Subcutaneous abdominal adipose tissue (tissue), 5 donors: ENCODE data around the gene MAP6.

Source experiments
- H3K27ac ChIP-seq: one replicate; pipeline ENCODE4 v1.7.0; 2013; ENCODE audit warnings: low read depth, mild to moderate bottlenecking, inconsistent platforms, low read length, moderate library complexity
- H3K27me3 ChIP-seq, 5 donors: one replicate each; pipeline ENCODE4 v1.7.0; 2013; ENCODE audit warnings: low read length in 5 of 5, inconsistent platforms in 1 of 5; ENCODE audit not compliant: control insufficient read depth in 5 of 5, insufficient read depth in 4 of 5
- H3K36me3 ChIP-seq, 5 donors: one replicate each; pipeline ENCODE4 v1.7.0; 2013; ENCODE audit warnings: low read length in 5 of 5; ENCODE audit not compliant: control insufficient read depth in 5 of 5, insufficient read depth in 5 of 5
- H3K4me1 ChIP-seq, 5 donors: one replicate each; pipeline ENCODE4 v1.7.0; 2013; ENCODE audit warnings: low read length in 5 of 5, mild to moderate bottlenecking in 3 of 5, moderate library complexity in 1 of 5; ENCODE audit not compliant: control insufficient read depth in 5 of 5, insufficient read depth in 5 of 5
- H3K4me3 ChIP-seq, 5 donors: one replicate each; pipeline ENCODE4 v1.7.0; 2013; ENCODE audit warnings: low read length in 5 of 5, low read depth in 1 of 5
- H3K9ac ChIP-seq, 5 donors: one replicate each; pipeline ENCODE4 v1.7.0; 2013; ENCODE audit warnings: low read length in 5 of 5, mild to moderate bottlenecking in 4 of 5, moderate library complexity in 3 of 5
- H3K9me3 ChIP-seq, 5 donors: one replicate each; pipeline ENCODE4 v1.7.0; 2013; ENCODE audit warnings: low read length in 5 of 5; ENCODE audit not compliant: control insufficient read depth in 5 of 5
- donor health status: healthy.
- donor health status: healthy.
- donor health status: healthy.
- donor health status: healthy.
- donor health status: healthy.

Gene MAP6

GRCh38 chr11:75576499-75576918 is 92.3 kb downstream of the MAP6 start:
- Histone ChIP-seq H3K9me3 (no peaks in the 10 kb centered on the region), H3K27ac (no peak overlapping the region), H3K9ac (no peak overlapping the region), H3K4me1 (peaks cover 2 to 29% (median 19%) of the 10 kb centered on the region in 5 donors), H3K36me3 (peaks cover 0 to 33% (median 25%) of the 10 kb centered on the region in 5 donors), H3K4me3 (no peak overlapping the region), H3K27me3 (no peaks in the 10 kb centered on the region)

- no peak overlapping the region for H3K4me3 ChIP-seq
- peaks cover 2 to 38% (median 30%) of the 10 kb centered on the region in 5 donors for H3K36me3 ChIP-seq
- no peaks in the 10 kb centered on the region for H3K27me3 ChIP-seq
- no peak overlapping the region for H3K27ac ChIP-seq
- H3K9me3 ChIP-seq: no peaks in the 10 kb centered on the region
- H3K4me1 ChIP-seq: peaks cover 3 to 34% (median 22%) of the 10 kb centered on the region in 5 donors
- no peak overlapping the region for H3K9ac ChIP-seq
Observed at GRCh38 chr11:75576017-75576416, 92.8 kb downstream of the MAP6 start.

DNA sequence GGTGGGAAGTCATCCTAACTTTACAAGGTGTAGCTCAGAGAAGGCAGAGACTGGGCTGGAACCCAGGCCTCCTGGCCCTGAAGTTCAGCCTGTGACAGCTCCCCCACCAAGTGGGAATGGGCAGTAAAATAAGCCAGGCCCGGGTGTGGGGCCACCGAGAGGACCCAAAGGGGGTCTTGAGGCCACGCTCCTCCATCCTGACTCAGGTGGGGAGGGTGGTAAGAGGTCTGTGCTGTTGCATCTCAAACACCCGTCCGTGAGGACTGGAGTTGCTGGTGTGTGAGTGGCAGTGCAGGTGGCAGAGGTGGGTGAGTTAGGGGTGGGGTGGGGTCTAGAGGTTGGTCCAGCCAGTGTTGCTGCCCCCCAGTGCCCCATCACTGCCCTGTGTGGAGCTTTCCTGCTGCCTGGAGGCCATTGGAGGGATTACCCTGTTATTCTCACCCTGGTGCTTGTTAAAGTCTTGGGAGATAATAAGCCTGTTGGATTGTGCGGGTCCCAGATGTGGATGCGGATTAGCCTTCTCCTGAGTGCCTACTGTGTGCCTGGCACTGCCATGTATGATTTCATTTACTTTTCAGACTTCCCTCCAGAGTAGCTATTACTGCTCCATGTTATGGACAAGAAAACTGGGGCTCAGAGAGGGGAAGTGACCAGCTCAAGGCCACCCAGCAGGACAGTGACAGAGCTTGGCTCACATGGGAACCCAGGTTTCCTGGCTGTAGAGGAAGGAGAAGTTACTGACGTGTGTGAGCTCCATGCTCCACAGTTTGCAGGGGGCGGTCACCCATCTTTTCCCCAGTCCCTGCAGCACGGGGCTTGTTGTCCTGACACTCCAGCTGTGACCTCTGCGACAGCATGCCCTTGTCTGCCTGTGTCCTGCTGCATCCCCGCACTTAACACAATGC is 93.9 kb downstream of the MAP6 start:
- Histone ChIP-seq H3K27me3 (no peaks in the 10 kb centered on the region), H3K4me3 (no peak overlapping the region), H3K9ac (no peak overlapping the region), H3K4me1 (peaks cover 5 to 45% (median 32%) of the 10 kb centered on the region in 5 donors), H3K27ac (no peak overlapping the region), H3K9me3 (no peaks in the 10 kb centered on the region), H3K36me3 (peaks cover 4 to 49% (median 41%) of the 10 kb centered on the region in 5 donors)

DNA sequence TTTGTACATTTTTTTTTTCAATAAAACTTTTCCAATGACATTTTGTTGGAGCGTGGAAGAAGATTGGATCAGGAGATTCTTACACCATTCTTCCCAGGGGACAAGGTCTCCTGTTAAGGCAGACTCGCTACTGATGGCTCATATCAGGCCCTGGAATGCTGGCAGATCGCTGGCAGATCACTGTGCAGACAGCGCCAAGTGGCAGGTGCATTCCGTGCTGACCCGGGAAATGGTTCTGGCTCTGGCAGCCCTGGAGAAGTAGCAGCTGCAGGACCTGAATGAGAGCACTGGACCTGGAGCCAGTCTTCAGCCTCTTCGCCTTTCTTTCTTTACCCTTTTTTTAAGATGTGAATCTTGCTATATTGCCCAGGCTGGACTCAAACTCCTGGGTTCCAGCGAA is 96.1 kb downstream of the MAP6 start:
- Histone ChIP-seq H3K36me3 (peaks cover 7 to 70% (median 62%) of the 10 kb centered on the region in 5 donors), H3K27ac (peak overlapping the region; percentile 54), H3K4me1 (peaks cover 5 to 63% (median 48%) of the 10 kb centered on the region in 5 donors), H3K9me3 (no peaks in the 10 kb centered on the region), H3K9ac (no peak overlapping the region), H3K4me3 (no peak overlapping the region), H3K27me3 (no peaks in the 10 kb centered on the region)

DNA sequence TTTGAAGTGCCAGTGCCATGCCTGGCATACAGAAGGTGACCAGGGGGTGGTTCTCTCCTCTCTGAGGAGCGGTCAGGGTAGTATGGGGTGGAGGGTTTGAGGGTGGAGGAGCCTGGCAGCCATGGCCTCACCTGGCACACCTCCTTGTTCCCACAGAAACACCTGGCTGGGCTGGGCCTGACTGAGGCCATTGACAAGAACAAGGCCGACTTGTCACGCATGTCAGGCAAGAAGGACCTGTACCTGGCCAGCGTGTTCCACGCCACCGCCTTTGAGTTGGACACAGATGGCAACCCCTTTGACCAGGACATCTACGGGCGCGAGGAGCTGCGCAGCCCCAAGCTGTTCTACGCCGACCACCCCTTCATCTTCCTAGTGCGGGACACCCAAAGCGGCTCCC is 97.2 kb downstream of the MAP6 start:
- H3K9ac ChIP-seq: no peak overlapping the region
- peak overlapping the region; percentile 54 for H3K27ac ChIP-seq
- no peaks in the 10 kb centered on the region for H3K27me3 ChIP-seq
- H3K9me3 ChIP-seq: no peaks in the 10 kb centered on the region
- H3K36me3 ChIP-seq: peaks cover 7 to 81% (median 73%) of the 10 kb centered on the region in 5 donors
- no peak overlapping the region for H3K4me3 ChIP-seq
- peaks cover 6 to 70% (median 52%) of the 10 kb centered on the region in 5 donors for H3K4me1 ChIP-seq

DNA sequence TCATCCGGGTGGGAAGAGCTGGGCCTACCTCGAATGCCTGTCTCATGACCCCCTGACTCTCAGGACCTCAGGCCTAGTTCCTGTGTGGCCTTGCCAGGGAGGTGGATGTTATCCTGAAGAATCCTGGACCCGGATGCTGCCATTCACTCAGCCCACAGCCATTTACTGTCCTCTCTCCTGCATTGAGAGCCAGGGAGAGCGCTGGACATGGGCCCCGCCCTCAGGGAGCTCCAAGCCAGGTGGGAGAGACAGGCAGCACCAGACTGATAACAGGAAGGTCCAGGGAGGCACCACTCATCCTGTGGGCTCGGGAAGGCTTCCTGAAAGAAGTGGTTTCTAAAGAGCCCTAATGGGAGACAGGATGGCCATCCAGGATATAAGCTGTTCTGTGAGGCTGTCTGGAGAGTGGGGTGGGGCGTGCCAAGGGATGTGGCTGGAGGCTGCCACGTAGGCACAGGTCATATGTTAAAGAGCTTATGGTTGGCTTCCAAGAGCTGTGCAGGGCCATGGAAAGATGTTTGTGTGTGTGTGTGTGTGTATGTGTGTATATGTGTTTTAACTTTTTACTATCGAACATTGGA is 98.2 kb downstream of the MAP6 start:
- peaks cover 11 to 70% (median 54%) of the 10 kb centered on the region in 5 donors for H3K4me1 ChIP-seq
- no peak overlapping the region for H3K4me3 ChIP-seq
- no peaks in the 10 kb centered on the region for H3K27me3 ChIP-seq
- no peaks in the 10 kb centered on the region for H3K9me3 ChIP-seq
- peak overlapping the region; percentile 25 for H3K27ac ChIP-seq
- H3K36me3 ChIP-seq: peaks cover 7 to 90% (median 81%) of the 10 kb centered on the region in 5 donors
- peak overlapping the region in 2 of 5 donors; percentile 25 for H3K9ac ChIP-seq

DNA sequence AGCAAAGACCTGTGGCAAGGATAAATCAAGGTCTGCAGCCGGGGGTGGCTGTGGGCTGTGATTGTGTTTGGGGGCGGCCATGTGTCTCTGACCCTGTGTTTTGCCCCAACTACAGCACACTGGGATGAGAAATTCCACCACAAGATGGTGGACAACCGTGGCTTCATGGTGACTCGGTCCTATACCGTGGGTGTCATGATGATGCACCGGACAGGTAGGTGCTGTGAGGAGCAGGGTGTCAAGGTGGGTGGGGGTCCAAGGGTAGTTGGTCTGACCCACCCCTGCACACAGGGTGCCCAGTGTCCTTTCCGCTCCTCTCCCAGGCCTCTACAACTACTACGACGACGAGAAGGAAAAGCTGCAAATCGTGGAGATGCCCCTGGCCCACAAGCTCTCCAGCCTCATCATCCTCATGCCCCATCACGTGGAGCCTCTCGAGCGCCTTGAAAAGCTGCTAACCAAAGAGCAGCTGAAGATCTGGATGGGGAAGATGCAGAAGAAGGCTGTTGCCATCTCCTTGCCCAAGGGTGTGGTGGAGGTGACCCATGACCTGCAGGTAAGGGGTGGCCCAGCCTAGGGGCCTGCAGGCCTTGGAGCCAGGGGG is 100.1 kb downstream of the MAP6 start:
- peak overlapping the region; percentile 58 for H3K27ac ChIP-seq
- no peak overlapping the region for H3K9ac ChIP-seq
- H3K9me3 ChIP-seq: no peaks in the 10 kb centered on the region
- H3K4me3 ChIP-seq: no peak overlapping the region
- H3K4me1 ChIP-seq: peaks cover 27 to 90% (median 74%) of the 10 kb centered on the region in 5 donors
- H3K36me3 ChIP-seq: peaks cover 7 to 92% (median 78%) of the 10 kb centered on the region in 5 donors
- H3K27me3 ChIP-seq: no peaks in the 10 kb centered on the region

DNA sequence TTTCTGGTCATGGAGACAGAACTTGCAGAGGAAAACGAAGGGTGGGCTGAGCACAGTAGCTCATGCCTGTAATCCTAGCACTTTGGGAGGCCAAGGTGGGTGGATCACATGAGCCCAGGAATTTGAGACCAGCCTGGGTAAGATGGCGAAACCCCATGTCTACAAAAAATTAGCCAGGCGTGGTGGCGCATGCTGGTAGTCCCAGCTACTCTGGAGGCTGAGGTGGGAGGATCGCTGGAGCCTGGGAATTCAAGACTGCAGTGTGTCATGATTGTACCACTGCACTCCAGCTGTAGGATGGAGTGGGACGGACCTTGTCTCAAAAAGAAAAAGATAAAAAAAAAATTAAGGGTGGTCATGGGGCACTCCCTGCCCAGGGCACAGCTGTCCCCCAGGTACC is 100.9 kb downstream of the MAP6 start:
- Histone ChIP-seq H3K4me1 (peaks cover 28 to 96% (median 81%) of the 10 kb centered on the region in 5 donors), H3K36me3 (peaks cover 7 to 85% (median 71%) of the 10 kb centered on the region in 5 donors)

GRCh38 chr11:75566763-75567279 is 102.0 kb downstream of the MAP6 start:
- peak overlapping the region; percentile 100 for H3K27ac ChIP-seq
- no peaks in the 10 kb centered on the region for H3K27me3 ChIP-seq
- H3K4me1 ChIP-seq: peaks cover 30 to 90% (median 84%) of the 10 kb centered on the region in 5 donors
- H3K4me3 ChIP-seq: peak overlapping the region in 2 of 5 donors; percentile 36 to 97
- H3K36me3 ChIP-seq: peaks cover 7 to 73% (median 59%) of the 10 kb centered on the region in 5 donors
- H3K9me3 ChIP-seq: no peaks in the 10 kb centered on the region
- H3K9ac ChIP-seq: no peak overlapping the region

More for the DNA sequence above, 100.9 kb downstream of the MAP6 start:
- Histone ChIP-seq H3K9ac (no peak overlapping the region), H3K9me3 (no peaks in the 10 kb centered on the region), H3K27ac (peak overlapping the region; percentile 58), H3K27me3 (no peaks in the 10 kb centered on the region), H3K4me3 (no peak overlapping the region)
